Liver (tissue), 9 donors: ENCODE measurements around the gene STAT3. TPM values are rescaled to one million over a fixed set of nuclear protein-coding genes. Genes with fewer than 3 reads are reported as not detected.

Source experiments
- DNase-seq: peaks from one replicate; pipeline ENCODE4 v3.0.0-alpha.2; 2017; ENCODE audit warnings: low spot score
- H3K27ac ChIP-seq, 2 donors: one replicate each; pipeline ENCODE4 v1.7.0; 2013; ENCODE audit warnings: inconsistent platforms in 2 of 2, low read length in 2 of 2, control low read depth in 1 of 2, low read depth in 1 of 2, mild to moderate bottlenecking in 1 of 2
- H3K27me3 ChIP-seq, 4 donors: one replicate each; pipeline versions ENCODE4 v1.6.1 to v1.7.0; 2013; ENCODE audit warnings: low read length in 3 of 4, inconsistent platforms in 1 of 4, mild to moderate bottlenecking in 1 of 4, moderate library complexity in 1 of 4; ENCODE audit not compliant: control insufficient read depth in 4 of 4, insufficient read depth in 4 of 4
- H3K36me3 ChIP-seq, 4 donors: one replicate each; pipeline versions ENCODE4 v1.6.1 to v1.7.0; 2013; ENCODE audit warnings: low read length in 3 of 4, mild to moderate bottlenecking in 3 of 4, low read depth in 1 of 4, moderate library complexity in 1 of 4; ENCODE audit not compliant: control insufficient read depth in 4 of 4, insufficient read depth in 3 of 4
- H3K4me1 ChIP-seq, 4 donors: one replicate each; pipeline versions ENCODE4 v1.6.1 to v1.7.0; 2013; ENCODE audit warnings: low read length in 3 of 4, mild to moderate bottlenecking in 3 of 4, moderate library complexity in 1 of 4; ENCODE audit not compliant: control insufficient read depth in 4 of 4, insufficient read depth in 4 of 4
- H3K4me3 ChIP-seq, 3 donors: one replicate each; pipeline versions ENCODE4 v1.6.1 to v1.7.0; 2013; ENCODE audit warnings: low read length in 3 of 3, control low read depth in 1 of 3, low read depth in 1 of 3, mild to moderate bottlenecking in 1 of 3
- H3K9ac ChIP-seq, 2 donors: one replicate each; pipeline ENCODE4 v1.7.0; 2013; ENCODE audit warnings: low read length in 2 of 2, mild to moderate bottlenecking in 2 of 2, moderate library complexity in 2 of 2, control low read depth in 1 of 2, low read depth in 1 of 2
- H3K9me3 ChIP-seq, 4 donors: one replicate each; pipeline versions ENCODE4 v1.6.1 to v1.7.0; 2013; ENCODE audit warnings: low read length in 3 of 4; ENCODE audit not compliant: control insufficient read depth in 4 of 4
- ATF3 ChIP-seq: IDR thresholded peaks from 2 replicates; pipeline ENCODE4 v1.6.1; 2016; ENCODE audit warnings: antibody characterized with exemption
- CTCF ChIP-seq: fragments of 150-350 bp; IDR thresholded peaks from 2 replicates; pipeline ENCODE4 v1.5.1; 2017; ENCODE audit warnings: improper control_type of control experiment, low read depth, low read length; ENCODE audit not compliant: missing input control
- EGR1 ChIP-seq, 2 donors: IDR thresholded peaks; 2 replicates each; pipeline ENCODE4 v1.6.1; 2016 to 2018; ENCODE audit warnings: antibody characterized with exemption in 2 of 2, low read depth in 2 of 2
- FOXA1 ChIP-seq: IDR thresholded peaks from 2 replicates; pipeline ENCODE4 v1.6.1; 2016; ENCODE audit warnings: antibody characterized with exemption
- FOXA2 ChIP-seq: IDR thresholded peaks from 2 replicates; pipeline ENCODE4 v1.6.1; 2016; ENCODE audit warnings: antibody characterized with exemption
- GABPA ChIP-seq, 2 donors: IDR thresholded peaks in 1 of 2; conservative IDR thresholded peaks in 1 of 2; 2 replicates each; pipeline ENCODE4 v1.6.1; 2016; ENCODE audit warnings: antibody characterized with exemption in 2 of 2, mild to moderate bottlenecking in 1 of 2, moderate library complexity in 1 of 2
- HNF4A ChIP-seq, 2 donors: conservative IDR thresholded peaks; 2 replicates each; pipeline ENCODE4 v1.6.1; 2016; ENCODE audit warnings: antibody characterized with exemption in 2 of 2, mild to moderate bottlenecking in 2 of 2
- HNF4G ChIP-seq: IDR thresholded peaks from 2 replicates; pipeline ENCODE4 v1.6.1; 2016; ENCODE audit warnings: antibody characterized with exemption
- JUND ChIP-seq, 2 donors: IDR thresholded peaks; 2 replicates each; pipeline ENCODE4 v1.6.1; 2016; ENCODE audit warnings: antibody characterized with exemption in 2 of 2
- MAX ChIP-seq: IDR thresholded peaks from 2 replicates; pipeline ENCODE4 v1.6.1; 2016; ENCODE audit warnings: antibody characterized with exemption
- NR2F2 ChIP-seq: IDR thresholded peaks from 2 replicates; pipeline ENCODE4 v1.6.1; 2016; ENCODE audit warnings: antibody characterized with exemption
- RAD21 ChIP-seq, 2 donors: IDR thresholded peaks; 2 replicates each; pipeline ENCODE4 v1.6.1; 2016; ENCODE audit warnings: antibody characterized with exemption in 2 of 2, mild to moderate bottlenecking in 2 of 2
- RXRA ChIP-seq, 2 donors: IDR thresholded peaks; 2 replicates each; pipeline ENCODE4 v1.6.1; 2017 to 2018; ENCODE audit warnings: antibody characterized with exemption in 2 of 2, mild to moderate bottlenecking in 1 of 2
- SP1 ChIP-seq: IDR thresholded peaks from 2 replicates; pipeline ENCODE4 v1.6.1; 2018; ENCODE audit warnings: antibody characterized with exemption, mild to moderate bottlenecking
- TAF1 ChIP-seq: conservative IDR thresholded peaks from 2 replicates; pipeline ENCODE4 v1.6.1; 2016; ENCODE audit warnings: antibody characterized with exemption, mild to moderate bottlenecking
- YY1 ChIP-seq: IDR thresholded peaks from 2 replicates; pipeline ENCODE4 v1.6.1; 2016; ENCODE audit warnings: antibody characterized with exemption, mild to moderate bottlenecking
- WGBS: extraction: QIAGEN DNeasy Blood & Tissue Kit; methylation state at CpG from one replicate; pipeline ENCODE4 v1.1.7; 2013; 5-methylcytosine and 5-hydroxymethylcytosine counted together
- polyA plus RNA-seq, 2 donors: library from polyadenylated mRNA; stranded (reverse) in 1 of 2; unstranded in 1 of 2; fragments of 200-250 nt in 1 of 2; fragments of >200 nt in 1 of 2; fragmentation: Nextera tagmentation in 1 of 2; extraction: Ambion mirVana in 1 of 2; gene quantifications; one replicate each; pipeline versions ENCODE4 v1.2.1 to v1.2.3, GENCODE V29; 2013 to 2015
- total RNA-seq, 2 donors: library from RNA; depleted of rRNA; stranded (reverse); fragments of >200 nt; gene quantifications; one replicate each; pipeline ENCODE4 v1.2.3, GENCODE V29; 2014
- TF ChIP-seq, protein P1 (sequence below): IDR thresholded peaks from 2 replicates; pipeline ENCODE4 v1.6.1; 2016; ENCODE audit warnings: antibody characterized with exemption, mild to moderate bottlenecking
- TF ChIP-seq, protein P2 (sequence below): IDR thresholded peaks from 2 replicates; pipeline ENCODE4 v1.6.1; 2016; ENCODE audit warnings: antibody characterized with exemption
- donor health status: healthy.
- donor health status: healthy.
- donor health status: healthy.
- donor health status: healthy.
- donor health status: healthy.

The STAT3 gene
- total and polyA plus RNA-seq, 4 donors, result 68.7 to 301 (median 114) TPM

GRCh38 chr17:42429726-42430447 is 41.6 kb upstream of the STAT3 start:
- Histone ChIP-seq H3K4me1 (peaks cover 0 to 6% (median 3%) of the 10 kb centered on the region in 4 donors), H3K4me3 (no peak overlapping the region), H3K9me3 (no peaks in the 10 kb centered on the region), H3K27ac (no peak overlapping the region), H3K9ac (no peak overlapping the region), H3K27me3 (no peaks in the 10 kb centered on the region), H3K36me3 (no peaks in the 10 kb centered on the region)
- TF ChIP-seq RXRA (IDR thresholded peaks at IDR 0.05), result no peak
- TF ChIP-seq CTCF, result no peak
- no peak for TF ChIP-seq HNF4A (conservative IDR thresholded peaks at IDR 0.05)
- TF ChIP-seq FOXA2, result no peak
- no peak for TF ChIP-seq SP1
- TF ChIP-seq, protein P1, sequence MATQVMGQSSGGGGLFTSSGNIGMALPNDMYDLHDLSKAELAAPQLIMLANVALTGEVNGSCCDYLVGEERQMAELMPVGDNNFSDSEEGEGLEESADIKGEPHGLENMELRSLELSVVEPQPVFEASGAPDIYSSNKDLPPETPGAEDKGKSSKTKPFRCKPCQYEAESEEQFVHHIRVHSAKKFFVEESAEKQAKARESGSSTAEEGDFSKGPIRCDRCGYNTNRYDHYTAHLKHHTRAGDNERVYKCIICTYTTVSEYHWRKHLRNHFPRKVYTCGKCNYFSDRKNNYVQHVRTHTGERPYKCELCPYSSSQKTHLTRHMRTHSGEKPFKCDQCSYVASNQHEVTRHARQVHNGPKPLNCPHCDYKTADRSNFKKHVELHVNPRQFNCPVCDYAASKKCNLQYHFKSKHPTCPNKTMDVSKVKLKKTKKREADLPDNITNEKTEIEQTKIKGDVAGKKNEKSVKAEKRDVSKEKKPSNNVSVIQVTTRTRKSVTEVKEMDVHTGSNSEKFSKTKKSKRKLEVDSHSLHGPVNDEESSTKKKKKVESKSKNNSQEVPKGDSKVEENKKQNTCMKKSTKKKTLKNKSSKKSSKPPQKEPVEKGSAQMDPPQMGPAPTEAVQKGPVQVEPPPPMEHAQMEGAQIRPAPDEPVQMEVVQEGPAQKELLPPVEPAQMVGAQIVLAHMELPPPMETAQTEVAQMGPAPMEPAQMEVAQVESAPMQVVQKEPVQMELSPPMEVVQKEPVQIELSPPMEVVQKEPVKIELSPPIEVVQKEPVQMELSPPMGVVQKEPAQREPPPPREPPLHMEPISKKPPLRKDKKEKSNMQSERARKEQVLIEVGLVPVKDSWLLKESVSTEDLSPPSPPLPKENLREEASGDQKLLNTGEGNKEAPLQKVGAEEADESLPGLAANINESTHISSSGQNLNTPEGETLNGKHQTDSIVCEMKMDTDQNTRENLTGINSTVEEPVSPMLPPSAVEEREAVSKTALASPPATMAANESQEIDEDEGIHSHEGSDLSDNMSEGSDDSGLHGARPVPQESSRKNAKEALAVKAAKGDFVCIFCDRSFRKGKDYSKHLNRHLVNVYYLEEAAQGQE, result no peak
- no peak for TF ChIP-seq MAX
- TF ChIP-seq RAD21 (IDR thresholded peaks at IDR 0.05), result no peak
- TF ChIP-seq, protein P2, sequence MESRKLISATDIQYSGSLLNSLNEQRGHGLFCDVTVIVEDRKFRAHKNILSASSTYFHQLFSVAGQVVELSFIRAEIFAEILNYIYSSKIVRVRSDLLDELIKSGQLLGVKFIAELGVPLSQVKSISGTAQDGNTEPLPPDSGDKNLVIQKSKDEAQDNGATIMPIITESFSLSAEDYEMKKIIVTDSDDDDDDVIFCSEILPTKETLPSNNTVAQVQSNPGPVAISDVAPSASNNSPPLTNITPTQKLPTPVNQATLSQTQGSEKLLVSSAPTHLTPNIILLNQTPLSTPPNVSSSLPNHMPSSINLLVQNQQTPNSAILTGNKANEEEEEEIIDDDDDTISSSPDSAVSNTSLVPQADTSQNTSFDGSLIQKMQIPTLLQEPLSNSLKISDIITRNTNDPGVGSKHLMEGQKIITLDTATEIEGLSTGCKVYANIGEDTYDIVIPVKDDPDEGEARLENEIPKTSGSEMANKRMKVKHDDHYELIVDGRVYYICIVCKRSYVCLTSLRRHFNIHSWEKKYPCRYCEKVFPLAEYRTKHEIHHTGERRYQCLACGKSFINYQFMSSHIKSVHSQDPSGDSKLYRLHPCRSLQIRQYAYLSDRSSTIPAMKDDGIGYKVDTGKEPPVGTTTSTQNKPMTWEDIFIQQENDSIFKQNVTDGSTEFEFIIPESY, result no peak
- no peak for TF ChIP-seq ATF3
- TF ChIP-seq GABPA (IDR thresholded peaks at IDR 0.05 in 1 of 2, conservative IDR thresholded peaks at IDR 0.05 in 1 of 2), result no peak
- TF ChIP-seq HNF4G, result no peak
- TF ChIP-seq FOXA1, result no peak
- no peak for TF ChIP-seq TAF1
- no peak for TF ChIP-seq YY1
- TF ChIP-seq NR2F2, result no peak
- TF ChIP-seq EGR1 (IDR thresholded peaks at IDR 0.05; ENCODE audit: low read depth in 2 of 2), result no peak
- no peak for TF ChIP-seq JUND (IDR thresholded peaks at IDR 0.05)
- no peak for DNase-seq
- 64% methylated on average over 3 of the region's 3 CpGs for WGBS
